Adrenal gland (tissue), 12 donors: Measurements from ENCODE around the gene TCP11. TPM values are rescaled to one million over a fixed set of nuclear protein-coding genes. Genes with fewer than 3 reads are reported as not detected.
"Not testable (repeated sequence)": the region's sequence is repeated elsewhere in the genome, so short reads cannot be mapped to it uniquely, and the experiment has no call there.

Experiments
- DNase-seq, 7 donors: peaks; one replicate each; pipeline ENCODE4 v3.0.0-alpha.2; 2019 to 2020
- H3K27ac ChIP-seq, 5 donors: fragments of 200-600 bp; sonication (generic) in 4 of 5; 1 replicate in 3 of 5; 2 replicates in 2 of 5; pipeline versions ENCODE4 v1.5.1 to v1.8.0; 2016 to 2020; ENCODE audit warnings: mild to moderate bottlenecking in 1 of 5
- H3K27me3 ChIP-seq: fragments of 200-600 bp; 2 replicates; pipeline ENCODE4 v1.8.0; 2021
- H3K36me3 ChIP-seq, 2 donors: fragments of 200-600 bp; replicated peaks in 1 of 2; 1 replicate in 1 of 2; 2 replicates in 1 of 2; pipeline versions ENCODE4 v1.5.1 to v1.8.0; 2018 to 2022
- H3K4me1 ChIP-seq, 2 donors: fragments of 200-600 bp; replicated peaks in 1 of 2; 1 replicate in 1 of 2; 2 replicates in 1 of 2; pipeline versions ENCODE4 v1.5.1 to v1.8.0; 2018 to 2021
- H3K4me3 ChIP-seq, 4 donors: fragments of 200-600 bp; sonication (generic) in 3 of 4; one replicate each; pipeline ENCODE4 v1.5.1; 2016 to 2018
- H3K9me3 ChIP-seq, 3 donors: fragments of 200-600 bp; sonication (generic) in 1 of 3; replicated peaks in 1 of 3; 1 replicate in 2 of 3; 2 replicates in 1 of 3; pipeline versions ENCODE4 v1.5.1 to v1.8.0; 2016 to 2021
- POLR2A ChIP-seq, 2 donors: fragments of 450-650 bp; IDR thresholded peaks; one replicate each; pipeline ENCODE4 v1.6.1; 2017; ENCODE audit warnings: antibody characterized with exemption in 2 of 2, mild to moderate bottlenecking in 2 of 2, moderate library complexity in 1 of 2
- WGBS, 4 donors: extraction: QIAGEN DNeasy Blood & Tissue Kit in 2 of 4; methylation state at CpG; one replicate each; pipeline versions ENCODE4 v1.1.5 to v1.1.7; 2013 to 2017; 5-methylcytosine and 5-hydroxymethylcytosine counted together
- intact Hi-C, 2 donors: fragments of 100-400 bp; cut with DNase I; formaldehyde crosslinking; loops; one replicate each; pipeline versions ENCODE4 v1.14.1 to v1.15.0; 2022 to 2023
- polyA plus RNA-seq, 3 donors: library from polyadenylated mRNA; stranded (reverse); fragments of 200-250 nt in 2 of 3; fragments of 350-450 nt in 1 of 3; fragmentation: Illumina TruSeq in 1 of 3; extraction: RNeasy Lipid Tissue Mini Kit (QIAGEN cat#74804) in 1 of 3; gene quantifications; one replicate each; pipeline ENCODE4 v1.2.3, GENCODE V29; 2013 to 2014
- total RNA-seq, 9 donors: library from RNA; depleted of rRNA in 4 of 9; stranded (reverse); fragments of >200 nt in 4 of 9; fragments of 120-200 nt in 1 of 9; fragmentation: NEBNext Ultra II Directional in 1 of 9; extraction: Animal tissue kit (Norgen Biotek cat#: 25700) in 1 of 9; gene quantifications; one replicate each; pipeline versions ENCODE4 v1.1.0 to v1.2.4, GENCODE V29; 2013 to 2023
- TF ChIP-seq, protein P1 (sequence below), 6 experiments: fragments of 450-650 bp in 4 of 6; fragments of 200-600 bp in 2 of 6; sonication (generic) in 1 of 6; IDR thresholded peaks; 1 replicate in 5 of 6; 2 replicates in 1 of 6; pipeline versions ENCODE4 v1.5.1 to v1.8.0; 2016 to 2021; ENCODE audit warnings: antibody characterized with exemption in 6 of 6, mild to moderate bottlenecking in 2 of 6, moderate library complexity in 1 of 6
- donor health status: healthy with polysubstance abuse.
- donor health status: Bipolar disorder and iron deficiency.
- donor health status: DM: yes; HTN: yes; CAD: no.
- donor health status: DM: no; HTN: no; CAD: no.
- donor health status: DM: no; HTN: no; CAD: no.
- donor health status: DM: yes; HTN: yes; CAD: no.

TCP11 gene
- total and polyA plus RNA-seq, 12 donors = 0.13 to 0.40 (median 0.28) TPM; not detected in 7

DNA sequence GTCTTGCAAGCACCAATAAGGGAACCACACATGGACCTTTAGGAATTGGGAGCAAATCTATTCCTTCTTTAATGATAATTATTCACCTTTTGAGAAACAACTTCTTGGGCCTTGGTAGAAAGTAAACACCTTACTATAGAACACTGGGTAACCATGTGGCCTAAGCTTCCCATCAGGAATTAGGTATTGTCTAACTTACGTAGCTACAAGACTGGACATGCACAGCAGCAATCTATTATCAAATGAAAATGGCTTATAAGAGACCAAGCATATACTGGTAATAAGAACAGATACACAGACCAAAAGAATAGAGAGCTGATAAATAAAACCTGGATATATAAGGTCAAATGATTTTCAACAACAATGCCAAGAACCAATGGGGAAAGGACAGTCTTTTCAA is 16.8 kb downstream of the TCP11 start:
- H3K4me1 ChIP-seq = no peaks in the 10 kb centered on the region
- no peaks in the 10 kb centered on the region for H3K27me3 ChIP-seq
- H3K36me3 ChIP-seq = no peaks in the 10 kb centered on the region
- intact Hi-C loops = no loop called here
- no peak overlapping the region for H3K4me3 ChIP-seq
- 89 to 100% (median 94%) methylated on average over 1 of the region's 1 CpG for WGBS, 4 donors
- H3K9me3 ChIP-seq = no peaks in the 10 kb centered on the region
- DNase-seq = no peak
- no peak overlapping the region for H3K27ac ChIP-seq
- TF ChIP-seq, protein P1, sequence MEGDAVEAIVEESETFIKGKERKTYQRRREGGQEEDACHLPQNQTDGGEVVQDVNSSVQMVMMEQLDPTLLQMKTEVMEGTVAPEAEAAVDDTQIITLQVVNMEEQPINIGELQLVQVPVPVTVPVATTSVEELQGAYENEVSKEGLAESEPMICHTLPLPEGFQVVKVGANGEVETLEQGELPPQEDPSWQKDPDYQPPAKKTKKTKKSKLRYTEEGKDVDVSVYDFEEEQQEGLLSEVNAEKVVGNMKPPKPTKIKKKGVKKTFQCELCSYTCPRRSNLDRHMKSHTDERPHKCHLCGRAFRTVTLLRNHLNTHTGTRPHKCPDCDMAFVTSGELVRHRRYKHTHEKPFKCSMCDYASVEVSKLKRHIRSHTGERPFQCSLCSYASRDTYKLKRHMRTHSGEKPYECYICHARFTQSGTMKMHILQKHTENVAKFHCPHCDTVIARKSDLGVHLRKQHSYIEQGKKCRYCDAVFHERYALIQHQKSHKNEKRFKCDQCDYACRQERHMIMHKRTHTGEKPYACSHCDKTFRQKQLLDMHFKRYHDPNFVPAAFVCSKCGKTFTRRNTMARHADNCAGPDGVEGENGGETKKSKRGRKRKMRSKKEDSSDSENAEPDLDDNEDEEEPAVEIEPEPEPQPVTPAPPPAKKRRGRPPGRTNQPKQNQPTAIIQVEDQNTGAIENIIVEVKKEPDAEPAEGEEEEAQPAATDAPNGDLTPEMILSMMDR (IDR thresholded peaks at IDR 0.05) = no peak
- TF ChIP-seq POLR2A (IDR thresholded peaks at IDR 0.05) = no peak

DNA sequence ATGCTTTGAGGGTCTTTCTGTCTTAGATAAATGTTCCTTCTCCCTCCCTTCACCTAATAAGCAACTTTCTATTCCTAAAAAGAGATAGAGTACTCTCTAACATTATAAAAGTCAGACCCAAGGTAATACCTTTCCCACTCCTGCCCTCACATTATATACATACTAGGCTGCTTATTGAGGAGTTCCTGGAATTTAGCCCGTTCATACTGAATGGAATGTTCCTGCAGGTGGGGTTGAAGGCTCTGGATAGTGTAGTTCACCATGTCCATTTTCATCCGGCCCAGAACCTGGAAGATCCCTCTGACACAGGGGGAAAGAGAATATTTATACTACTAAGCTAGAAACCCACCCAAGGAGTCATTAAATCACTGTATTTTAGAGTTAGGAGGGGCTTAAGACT is 20.4 kb downstream of the TCP11 start:
- 75 to 85% (median 82%) methylated on average over 2 of the region's 2 CpGs for WGBS, 4 donors
- intact Hi-C loops = no loop called here
- Histone ChIP-seq H3K9me3 (no peaks in the 10 kb centered on the region), H3K4me1 (no peaks in the 10 kb centered on the region), H3K27ac (no peak overlapping the region), H3K4me3 (no peak overlapping the region), H3K36me3 (no peaks in the 10 kb centered on the region), H3K27me3 (no peaks in the 10 kb centered on the region)
- TF ChIP-seq POLR2A (IDR thresholded peaks at IDR 0.05) = no peak
- TF ChIP-seq, protein P1 (IDR thresholded peaks at IDR 0.05) = no peak
- DNase-seq = no peak

DNA sequence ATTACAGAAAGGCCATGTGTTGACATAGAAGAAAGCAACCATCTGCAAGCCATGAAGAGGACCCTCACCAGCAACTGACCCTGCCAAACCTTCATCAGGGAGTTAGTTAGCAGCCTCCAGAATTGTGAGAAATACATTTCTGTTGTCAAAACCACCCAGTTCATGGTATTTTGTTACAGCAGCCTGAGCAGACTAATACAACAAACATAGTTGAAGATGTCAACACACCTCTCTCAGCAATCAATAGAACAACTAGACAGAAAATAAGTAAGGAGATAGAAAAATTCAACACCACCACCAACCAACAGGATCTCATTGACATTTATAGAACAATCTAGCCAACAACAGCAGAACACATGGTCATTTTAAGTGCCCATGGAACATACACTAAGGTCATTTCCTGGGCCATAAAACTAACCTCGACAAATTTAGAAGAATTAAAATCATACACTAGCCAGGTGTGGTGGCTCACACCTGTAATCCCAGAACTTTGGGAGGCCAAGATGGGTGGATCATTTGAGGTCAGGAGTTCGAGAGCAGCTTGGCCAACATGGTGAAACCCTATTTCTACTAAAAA is 32.7 kb downstream of the TCP11 start:
- no peak for TF ChIP-seq POLR2A (IDR thresholded peaks at IDR 0.05)
- TF ChIP-seq, protein P1 (IDR thresholded peaks at IDR 0.05) = no peak
- Histone ChIP-seq H3K4me1 (no peaks in the 10 kb centered on the region), H3K27me3 (no peaks in the 10 kb centered on the region), H3K36me3 (no peaks in the 10 kb centered on the region), H3K27ac (no peak overlapping the region), H3K9me3 (no peaks in the 10 kb centered on the region), H3K4me3 (no peak overlapping the region)
- intact Hi-C loops = no loop called here
- 83 to 88% (median 86%) methylated on average over 2 of the region's 2 CpGs for WGBS, 4 donors
- DNase-seq = no peak

DNA sequence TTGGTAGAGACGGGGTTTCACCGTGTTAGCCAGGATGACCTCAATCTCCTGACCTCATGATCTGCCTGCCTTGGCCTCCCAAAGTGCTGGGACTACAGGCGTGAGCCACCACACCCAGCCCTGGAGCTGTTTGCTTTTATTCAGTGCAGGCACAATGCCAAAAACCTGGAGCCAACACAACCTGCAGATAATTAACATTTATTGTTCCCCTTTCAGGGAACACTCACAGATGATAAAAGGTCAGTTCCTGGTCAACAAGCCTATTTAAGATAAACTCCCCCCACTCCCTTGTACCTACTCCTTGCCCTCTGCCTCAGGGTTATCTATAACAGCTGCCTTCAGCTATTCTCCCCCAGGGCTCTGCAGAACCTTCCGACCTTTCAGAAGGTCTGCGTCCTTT is 33.4 kb downstream of the TCP11 start:
- H3K4me3 ChIP-seq, DNase-seq, H3K36me3 ChIP-seq, H3K4me1 ChIP-seq, H3K9me3 ChIP-seq, H3K27me3 ChIP-seq, intact Hi-C loops, H3K27ac ChIP-seq: not testable (repeated sequence)
- WGBS, 4 donors = 65 to 80% (median 71%) methylated on average over 5 of the region's 5 CpGs

DNA sequence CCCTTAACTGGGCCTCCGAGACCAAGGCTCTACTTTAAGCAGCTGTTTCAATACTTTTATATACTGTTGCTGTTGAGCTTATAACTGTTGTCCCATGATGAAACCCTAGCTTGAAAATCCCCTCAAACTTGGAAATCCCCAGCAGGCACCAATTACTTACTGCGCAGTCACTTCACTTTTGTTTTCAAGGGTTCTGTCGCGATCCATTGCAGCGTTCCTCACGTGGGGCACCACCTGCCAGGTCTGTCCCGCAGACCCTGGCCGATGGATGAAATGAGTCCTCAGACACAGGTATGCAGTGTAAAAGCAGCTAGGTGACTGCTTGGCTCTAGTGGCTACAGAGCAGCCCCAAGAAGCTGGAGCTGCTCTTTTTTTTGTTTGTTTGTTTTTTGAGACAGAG is 33.9 kb downstream of the TCP11 start:
- H3K27me3 ChIP-seq, DNase-seq, intact Hi-C loops, H3K4me3 ChIP-seq, H3K9me3 ChIP-seq, H3K4me1 ChIP-seq, H3K36me3 ChIP-seq, H3K27ac ChIP-seq: not testable (repeated sequence)
- 83 to 92% (median 84%) methylated on average over 8 of the region's 8 CpGs for WGBS, 4 donors

DNA sequence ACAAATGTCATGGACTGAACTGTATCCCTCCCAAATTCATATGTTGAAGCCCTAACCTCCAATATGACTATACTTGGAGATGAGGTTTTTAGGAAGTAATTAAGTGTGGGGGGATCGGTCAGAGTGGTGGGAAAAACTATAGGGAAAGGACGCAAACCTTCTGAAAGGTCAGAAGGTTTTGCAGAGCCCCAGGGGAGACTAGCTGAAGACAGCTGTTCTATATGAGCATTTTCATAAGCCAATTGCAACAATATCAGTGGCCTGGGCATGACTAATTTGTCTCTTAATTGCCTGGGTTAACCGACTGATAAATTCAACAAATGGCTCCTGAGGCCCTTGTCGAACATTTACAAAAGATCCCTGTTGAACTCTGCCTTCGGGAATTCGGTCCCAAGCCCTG is 35.1 kb downstream of the TCP11 start:
- intact Hi-C loops, H3K36me3 ChIP-seq, DNase-seq, H3K9me3 ChIP-seq, H3K4me3 ChIP-seq, H3K27me3 ChIP-seq, H3K4me1 ChIP-seq, H3K27ac ChIP-seq: not testable (repeated sequence)
- 76 to 85% (median 80%) methylated on average over 6 of the region's 6 CpGs for WGBS, 4 donors
